Measurements from ENCODE around the gene ABCF2. TPM values are rescaled to one million over a fixed set of nuclear protein-coding genes. Genes with fewer than 3 reads are reported as not detected.
A peak's percentile ranks its signal among the peaks of the same experiment; 100 is the strongest.

The ABCF2 gene
- total and polyA plus RNA-seq, 8 donors = 20.3 to 40.6 (median 25.8) TPM

DNA sequence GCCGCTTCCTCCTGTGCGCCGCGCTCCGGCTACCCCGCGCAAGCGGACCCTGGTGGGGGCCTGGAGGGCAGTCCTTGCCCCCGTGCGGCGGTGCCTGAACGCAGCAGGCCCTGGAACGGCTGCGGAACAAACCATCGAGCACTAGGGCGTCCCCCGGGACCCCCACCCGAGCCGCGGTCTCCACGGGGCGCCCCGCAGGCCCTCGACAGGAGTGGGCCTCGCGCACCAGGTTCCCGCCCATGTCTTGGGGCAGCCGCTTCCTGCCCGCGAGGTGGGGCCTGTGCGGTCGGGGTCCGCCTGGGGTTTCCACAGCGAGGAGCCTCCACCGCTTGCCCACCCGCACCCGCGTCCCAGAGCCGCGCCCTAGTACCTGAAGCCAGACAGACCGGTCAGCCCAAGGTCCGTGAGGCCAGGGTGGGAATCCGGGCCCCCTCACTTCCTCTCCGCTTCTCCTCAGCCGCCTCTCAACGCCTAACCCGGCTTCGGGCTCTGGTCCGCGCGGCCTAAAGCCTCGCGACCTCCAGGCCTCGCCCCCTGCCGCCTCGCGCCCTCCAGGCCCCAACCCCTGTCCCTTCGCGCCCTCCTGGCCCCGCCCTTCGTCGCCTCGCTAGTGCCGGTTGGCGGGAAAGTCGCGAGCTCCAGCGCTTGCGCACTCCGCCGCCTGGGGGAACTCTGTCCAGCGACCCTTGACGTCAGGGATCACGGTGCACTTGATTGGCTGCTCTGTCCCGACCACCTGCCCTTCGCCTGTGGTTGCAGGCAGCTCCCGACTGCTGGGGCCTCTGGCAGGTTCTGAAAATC, 52.6 kb downstream of the ABCF2 start:
- intact Hi-C loops (cut with DNase I) = loop anchor here in 1 of 2 donors (5.0 kb wide), 1 partner anchor 47 kb away; no protein-coding TSS in a partner anchor
- Histone ChIP-seq H3K36me3 (no peaks in the 10 kb centered on the region), H3K4me1 (no peaks in the 10 kb centered on the region), H3K4me3 (no peak overlapping the region), H3K9me3 (no peaks in the 10 kb centered on the region), H3K27me3 (peaks cover 6 to 94% of the 10 kb centered on the region in 2 donors), H3K27ac (no peak overlapping the region)
- ATAC-seq = peak; percentile 15
- TF ChIP-seq CTCF (IDR thresholded peaks at IDR 0.05) = no peak
- DNase-seq = peak in 1 of 4 donors; percentile 32

DNA sequence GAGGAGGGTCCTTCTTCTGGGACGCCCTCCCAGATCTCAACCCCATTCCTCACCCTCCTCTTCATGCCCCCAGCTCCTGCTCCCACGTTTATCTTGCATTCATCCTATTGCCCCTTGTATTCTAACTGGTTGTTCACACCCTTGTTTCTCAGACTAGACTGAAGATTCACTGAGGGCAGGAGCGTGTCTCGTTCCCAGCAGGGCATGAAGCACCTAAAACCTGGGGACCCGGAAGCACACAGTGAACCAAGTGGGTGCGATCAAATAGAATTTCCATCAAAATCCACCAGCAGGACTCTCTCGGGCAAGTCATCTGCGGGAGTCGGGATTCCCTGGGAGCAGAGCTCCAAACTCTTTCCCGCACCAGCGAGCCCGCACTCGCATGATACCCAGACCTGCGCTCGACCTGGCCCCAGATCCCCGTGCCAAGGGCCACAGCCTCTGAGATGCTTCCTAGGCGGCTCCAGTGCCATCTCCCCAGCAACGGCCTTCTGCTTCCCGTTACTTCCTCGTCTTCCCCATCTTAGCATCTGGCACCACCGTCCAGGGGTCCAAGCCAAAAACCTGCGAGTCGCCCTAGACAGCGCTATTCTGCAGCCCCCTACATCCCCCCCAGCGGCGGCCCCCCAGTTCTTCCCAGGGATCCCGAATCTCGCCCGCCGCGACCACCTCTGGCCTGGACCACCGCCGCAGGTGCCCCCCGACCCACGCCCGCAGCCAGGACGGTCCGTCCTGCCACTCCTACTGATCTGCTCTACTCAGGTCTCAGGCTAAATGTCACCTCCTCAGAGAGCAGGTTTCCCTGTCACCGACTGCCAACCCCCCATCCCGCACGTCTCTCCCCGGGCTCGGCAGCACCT, 53.4 kb downstream of the ABCF2 start:
- Histone ChIP-seq H3K36me3 (no peaks in the 10 kb centered on the region), H3K9me3 (no peaks in the 10 kb centered on the region), H3K4me1 (no peaks in the 10 kb centered on the region), H3K4me3 (no peak overlapping the region), H3K27ac (no peak overlapping the region), H3K27me3 (peaks cover 13 to 96% of the 10 kb centered on the region in 2 donors)
- intact Hi-C loops (cut with DNase I) = loop anchor here in 1 of 2 donors (5.0 kb wide), 1 partner anchor 46 kb away; no protein-coding TSS in a partner anchor
- no peak for TF ChIP-seq CTCF (IDR thresholded peaks at IDR 0.05)
- DNase-seq (no peak), ATAC-seq (no peak)

DNA sequence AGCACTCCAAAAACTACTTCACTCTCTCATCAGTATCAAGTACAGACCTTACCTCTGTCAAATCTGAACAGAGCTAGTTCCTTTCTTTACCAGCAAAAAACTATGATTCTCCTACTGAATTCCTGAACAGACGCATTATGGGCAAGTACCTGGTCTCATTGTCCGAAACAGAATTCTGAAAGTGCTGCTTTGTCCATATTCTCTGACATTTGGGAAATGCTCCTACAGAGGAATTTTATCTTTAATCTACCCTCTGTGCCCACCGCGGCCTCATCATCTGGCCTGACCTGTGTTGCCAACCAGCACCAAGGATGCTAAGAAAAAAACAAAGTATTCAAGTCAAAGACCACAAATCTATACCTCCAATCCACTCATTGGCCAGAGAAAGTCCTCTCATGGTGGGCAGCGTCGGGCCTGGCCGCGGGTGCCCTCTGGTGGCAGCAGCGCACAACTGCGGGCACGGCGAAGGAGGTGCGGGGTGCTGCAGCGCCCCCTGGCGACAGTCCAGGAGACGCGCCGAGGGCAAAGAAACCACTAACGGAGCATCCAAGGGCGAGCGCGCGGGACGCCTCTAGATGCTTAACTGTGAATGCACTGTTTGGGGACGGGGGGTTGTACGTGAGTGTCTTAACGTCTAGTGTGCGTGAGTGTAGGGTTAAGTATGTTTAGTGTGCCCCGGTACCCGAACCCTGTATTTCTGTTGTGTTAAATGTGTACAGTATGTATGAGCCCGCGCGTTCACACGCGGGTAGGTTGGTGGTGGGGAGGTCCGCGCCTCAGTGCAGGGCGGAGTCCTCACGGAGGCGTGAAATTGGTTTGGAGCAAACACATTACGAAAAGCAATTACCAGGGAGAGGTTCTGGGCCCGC, 54.5 kb downstream of the ABCF2 start:
- H3K36me3 ChIP-seq = no peaks in the 10 kb centered on the region
- ATAC-seq (peak; percentile 98), DNase-seq (peak; percentile 65 to 97 (median 83))
- no peak overlapping the region for H3K4me3 ChIP-seq
- no peak overlapping the region for H3K27ac ChIP-seq
- intact Hi-C loops (cut with DNase I) = loop anchor here in 1 of 2 donors (5.0 kb wide), 1 partner anchor 45 kb away; no protein-coding TSS in a partner anchor
- peak; percentile 100 for TF ChIP-seq CTCF (IDR thresholded peaks at IDR 0.05)
- H3K4me1 ChIP-seq = peaks cover 4 to 9% of the 10 kb centered on the region in 2 donors
- no peaks in the 10 kb centered on the region for H3K9me3 ChIP-seq
- peaks cover 23 to 96% of the 10 kb centered on the region in 2 donors for H3K27me3 ChIP-seq

DNA sequence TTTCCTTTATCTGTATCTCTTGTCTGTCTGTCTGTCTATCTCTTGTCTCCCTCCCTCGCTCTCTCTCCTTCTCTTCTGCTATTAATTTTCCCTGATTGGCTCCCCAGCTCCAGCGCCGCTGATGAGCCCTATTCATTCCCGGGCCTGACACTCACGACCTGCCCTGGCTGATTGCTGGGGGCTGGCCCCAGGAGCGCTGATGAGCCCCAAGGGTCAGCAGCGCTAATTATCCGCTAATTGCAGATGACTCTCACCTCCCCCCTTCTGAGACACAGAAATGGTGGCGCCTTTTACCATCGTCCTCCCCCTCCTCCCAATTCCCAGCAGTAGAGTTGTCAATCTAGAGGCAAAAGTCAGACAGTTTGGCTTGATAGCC, 58.2 kb downstream of the ABCF2 start:
- Histone ChIP-seq H3K36me3 (no peaks in the 10 kb centered on the region), H3K9me3 (no peaks in the 10 kb centered on the region), H3K4me1 (peaks cover 11 to 19% of the 10 kb centered on the region in 2 donors), H3K4me3 (no peak overlapping the region), H3K27ac (no peak overlapping the region), H3K27me3 (peaks cover 55 to 98% of the 10 kb centered on the region in 2 donors)
- intact Hi-C loops (cut with DNase I) = no loop called here
- ATAC-seq = no peak
- TF ChIP-seq CTCF (IDR thresholded peaks at IDR 0.05) = no peak
- DNase-seq = no peak
